Measurements from ENCODE around the gene KCNH1.
"Not testable (repeated sequence)": the region's sequence is repeated elsewhere in the genome, so short reads cannot be mapped to it uniquely, and the experiment has no call there.

The KCNH1 gene

DNA sequence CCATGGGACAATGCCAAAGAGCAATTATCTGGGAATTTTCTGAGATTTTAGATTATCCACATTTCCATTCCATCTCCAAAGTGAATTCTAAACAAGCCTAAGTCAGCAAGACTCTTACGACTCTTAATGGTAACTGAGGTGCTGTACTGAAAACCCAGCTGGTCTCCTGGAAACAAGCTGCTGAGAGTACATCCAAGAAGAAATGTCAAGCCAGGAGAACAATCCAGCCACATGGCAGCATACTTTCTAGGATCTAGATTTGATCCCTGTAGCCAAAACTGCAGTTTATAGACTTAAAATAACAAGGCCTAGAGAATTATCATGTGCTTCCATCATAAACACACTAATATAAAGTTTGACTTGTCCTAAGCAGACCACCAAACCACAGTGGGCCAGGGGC is 45.8 kb downstream of the KCNH1 start:
- no peak for DNase-seq (ENCODE audit: low spot score in 2 of 2)
- Histone ChIP-seq H3K4me1 (no peaks in the 10 kb centered on the region), H3K27me3 (ENCODE audit: low read depth) (peaks cover 7% of the 10 kb centered on the region; the same call in 1 of the 2 replicates), H3K36me3 (replicated peaks) (no peaks in the 10 kb centered on the region), H3K9me3 (no peaks in the 10 kb centered on the region), H3K4me3 (no peak overlapping the region)
- in situ Hi-C loops (cut with MboI; ENCODE audit: low sequenced_read_pairs): no loop called here

DNA sequence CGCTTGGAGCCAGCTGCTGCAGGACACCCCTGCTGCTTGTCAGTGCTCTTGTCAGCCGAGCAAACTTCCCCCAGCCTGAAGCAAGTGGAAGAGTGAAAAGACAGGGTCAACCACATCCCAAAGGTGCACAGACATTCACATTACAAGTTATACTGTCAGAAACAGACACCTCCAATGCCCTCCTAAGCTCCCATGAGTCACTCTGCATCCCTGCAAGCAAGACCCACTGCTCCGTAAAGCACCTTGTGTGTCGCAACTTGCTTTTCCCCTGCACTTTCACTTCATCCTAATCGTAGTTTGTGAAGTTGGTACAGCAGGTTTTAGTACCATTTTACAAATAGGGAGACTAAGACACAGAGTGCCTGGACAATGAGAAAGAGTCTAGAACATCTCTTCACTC is 51.1 kb downstream of the KCNH1 start:
- H3K9me3 ChIP-seq: no peaks in the 10 kb centered on the region; the same call in 1 of the 2 replicates
- in situ Hi-C loops (cut with MboI; ENCODE audit: low sequenced_read_pairs): no loop called here
- no peaks in the 10 kb centered on the region for H3K4me1 ChIP-seq
- no peak for DNase-seq (ENCODE audit: low spot score in 2 of 2)
- no peak overlapping the region for H3K4me3 ChIP-seq
- no peaks in the 10 kb centered on the region for H3K27me3 ChIP-seq (ENCODE audit: low read depth)
- no peaks in the 10 kb centered on the region for H3K36me3 ChIP-seq (replicated peaks)

GRCh38 chr1:211081447-211081846 is 52.5 kb downstream of the KCNH1 start:
- DNase-seq (ENCODE audit: low spot score in 2 of 2); in situ Hi-C loops (cut with MboI; ENCODE audit: low sequenced_read_pairs): not testable (repeated sequence)

DNA sequence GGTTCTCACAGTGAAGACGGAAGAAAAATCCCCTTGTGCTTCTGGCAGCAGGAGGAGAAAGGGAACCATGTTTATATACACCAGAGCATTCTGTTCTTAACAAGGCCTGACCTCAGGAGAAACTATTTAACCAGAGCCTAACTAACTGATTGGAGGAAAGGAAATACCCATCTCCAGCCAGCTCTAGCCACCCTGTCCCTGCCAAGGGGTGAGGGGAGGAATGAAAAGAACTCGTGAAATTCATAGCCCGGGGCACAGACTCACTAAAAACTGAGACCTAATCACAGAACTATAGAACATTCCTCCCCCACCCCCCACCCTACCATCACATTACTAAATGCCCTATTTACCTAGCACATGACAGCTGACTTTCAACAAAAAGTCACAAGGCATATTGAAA is 65.0 kb downstream of the KCNH1 start:
- H3K27me3 ChIP-seq (ENCODE audit: low read depth): no peaks in the 10 kb centered on the region
- H3K4me3 ChIP-seq: no peak overlapping the region
- DNase-seq (ENCODE audit: low spot score in 2 of 2): no peak
- no peaks in the 10 kb centered on the region for H3K36me3 ChIP-seq (replicated peaks)
- in situ Hi-C loops (cut with MboI; ENCODE audit: low sequenced_read_pairs): no loop called here
- H3K9me3 ChIP-seq: no peaks in the 10 kb centered on the region
- no peaks in the 10 kb centered on the region for H3K4me1 ChIP-seq

More at GRCh38 chr1:211081447-211081846, 52.5 kb downstream of the KCNH1 start:
- not testable (repeated sequence) for H3K27me3 ChIP-seq (ENCODE audit: low read depth); H3K36me3 ChIP-seq (replicated peaks); H3K4me1 ChIP-seq; H3K9me3 ChIP-seq; H3K4me3 ChIP-seq

GRCh38 chr1:211066781-211067384 is 67.1 kb downstream of the KCNH1 start:
- no peaks in the 10 kb centered on the region for H3K36me3 ChIP-seq (replicated peaks)
- DNase-seq (ENCODE audit: low spot score in 2 of 2): no peak
- H3K4me1 ChIP-seq: no peaks in the 10 kb centered on the region
- H3K27me3 ChIP-seq (ENCODE audit: low read depth): no peaks in the 10 kb centered on the region
- in situ Hi-C loops (cut with MboI; ENCODE audit: low sequenced_read_pairs): no loop called here
- no peak overlapping the region for H3K4me3 ChIP-seq
- no peaks in the 10 kb centered on the region for H3K9me3 ChIP-seq

DNA sequence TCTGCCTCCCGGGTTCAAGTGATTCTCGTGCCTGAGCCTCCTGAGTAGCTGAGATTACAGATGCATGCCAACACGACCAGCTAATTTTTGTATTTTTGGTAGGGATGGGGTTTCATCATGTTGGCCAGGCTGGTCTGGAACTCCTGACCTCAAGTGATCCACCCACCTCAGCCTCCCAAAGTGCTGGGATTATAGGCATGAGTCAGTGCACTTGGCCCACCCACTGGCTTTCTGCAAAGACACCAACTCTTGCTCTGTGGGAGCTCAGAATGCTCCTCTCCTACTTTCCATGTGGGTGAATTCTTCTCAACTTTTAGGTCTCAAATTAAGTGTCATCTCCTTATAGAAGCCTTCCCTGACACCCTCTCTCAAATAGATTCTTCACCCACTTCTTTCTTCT is 92.1 kb downstream of the KCNH1 start:
- DNase-seq (ENCODE audit: low spot score in 2 of 2); H3K4me3 ChIP-seq; in situ Hi-C loops (cut with MboI; ENCODE audit: low sequenced_read_pairs); H3K36me3 ChIP-seq (replicated peaks); H3K9me3 ChIP-seq; H3K27me3 ChIP-seq (ENCODE audit: low read depth); H3K4me1 ChIP-seq: not testable (repeated sequence)

- in situ Hi-C loops (cut with MboI; ENCODE audit: low sequenced_read_pairs): no loop called here
- DNase-seq (ENCODE audit: low spot score in 2 of 2): no peak
- no peaks in the 10 kb centered on the region for H3K27me3 ChIP-seq (ENCODE audit: low read depth)
Observed at GRCh38 chr1:211037095-211037494, 96.9 kb downstream of the KCNH1 start.

GRCh38 chr1:211036381-211037060 is 97.4 kb downstream of the KCNH1 start:
- Histone ChIP-seq H3K27me3 (ENCODE audit: low read depth) (no peaks in the 10 kb centered on the region), H3K36me3 (replicated peaks) (no peaks in the 10 kb centered on the region), H3K4me1 (no peaks in the 10 kb centered on the region), H3K4me3 (no peak overlapping the region), H3K9me3 (no peaks in the 10 kb centered on the region)
- in situ Hi-C loops (cut with MboI; ENCODE audit: low sequenced_read_pairs): no loop called here
- DNase-seq (ENCODE audit: low spot score in 2 of 2): no peak

More at GRCh38 chr1:211037095-211037494, 96.9 kb downstream of the KCNH1 start:
- Histone ChIP-seq H3K9me3 (no peaks in the 10 kb centered on the region), H3K4me1 (no peaks in the 10 kb centered on the region), H3K4me3 (no peak overlapping the region), H3K36me3 (replicated peaks) (no peaks in the 10 kb centered on the region)

- Histone ChIP-seq H3K36me3 (replicated peaks) (no peaks in the 10 kb centered on the region), H3K9me3 (no peaks in the 10 kb centered on the region), H3K4me3 (no peak overlapping the region), H3K27me3 (ENCODE audit: low read depth) (no peaks in the 10 kb centered on the region), H3K4me1 (no peaks in the 10 kb centered on the region)
- in situ Hi-C loops (cut with MboI; ENCODE audit: low sequenced_read_pairs): no loop called here
- DNase-seq (ENCODE audit: low spot score in 2 of 2): no peak
Observed at GRCh38 chr1:211035821-211036380, 98.0 kb downstream of the KCNH1 start.

- H3K36me3 ChIP-seq (replicated peaks): no peaks in the 10 kb centered on the region
- no peaks in the 10 kb centered on the region for H3K27me3 ChIP-seq (ENCODE audit: low read depth)
- in situ Hi-C loops (cut with MboI; ENCODE audit: low sequenced_read_pairs): no loop called here
- H3K4me3 ChIP-seq: no peak overlapping the region
- H3K9me3 ChIP-seq: no peaks in the 10 kb centered on the region
- H3K4me1 ChIP-seq: no peaks in the 10 kb centered on the region
- DNase-seq (ENCODE audit: low spot score in 2 of 2): no peak
Observed at GRCh38 chr1:211033921-211034525, 99.9 kb downstream of the KCNH1 start.

GRCh38 chr1:211024901-211025300 is 109.0 kb downstream of the KCNH1 start:
- in situ Hi-C loops (cut with MboI; ENCODE audit: low sequenced_read_pairs): no loop called here
- H3K4me3 ChIP-seq: no peak overlapping the region
- H3K27me3 ChIP-seq (ENCODE audit: low read depth): no peaks in the 10 kb centered on the region
- no peaks in the 10 kb centered on the region for H3K36me3 ChIP-seq (replicated peaks)
- H3K4me1 ChIP-seq: no peaks in the 10 kb centered on the region
- DNase-seq (ENCODE audit: low spot score in 2 of 2): no peak
- no peaks in the 10 kb centered on the region for H3K9me3 ChIP-seq

DNA sequence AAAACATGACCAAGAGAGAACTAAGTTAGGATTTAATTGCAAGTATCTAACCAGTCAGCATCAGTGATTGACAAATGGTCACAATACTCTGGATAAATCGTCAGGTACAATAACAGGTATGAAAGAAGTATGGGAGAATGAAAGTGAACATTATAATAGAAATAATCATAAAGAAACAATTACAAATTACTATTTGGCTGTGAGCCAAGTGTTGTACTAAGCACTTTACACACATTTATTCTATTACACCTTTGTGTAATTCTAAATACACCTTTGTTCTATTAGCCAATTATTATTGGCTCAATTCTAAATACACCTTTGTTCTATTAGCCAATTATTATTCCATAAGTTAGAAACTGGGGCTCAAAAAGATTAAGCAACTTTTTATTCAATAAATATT is 114.7 kb downstream of the KCNH1 start:
- H3K27me3 ChIP-seq (ENCODE audit: low read depth): no peaks in the 10 kb centered on the region
- H3K4me1 ChIP-seq: no peaks in the 10 kb centered on the region
- no peaks in the 10 kb centered on the region for H3K36me3 ChIP-seq (replicated peaks)
- DNase-seq (ENCODE audit: low spot score in 2 of 2): no peak
- in situ Hi-C loops (cut with MboI; ENCODE audit: low sequenced_read_pairs): no loop called here
- H3K9me3 ChIP-seq: no peaks in the 10 kb centered on the region
- no peak overlapping the region for H3K4me3 ChIP-seq

GRCh38 chr1:211018690-211019089 is 115.3 kb downstream of the KCNH1 start:
- no peak for DNase-seq (ENCODE audit: low spot score in 2 of 2)
- Histone ChIP-seq H3K9me3 (no peaks in the 10 kb centered on the region), H3K4me3 (no peak overlapping the region), H3K36me3 (replicated peaks) (no peaks in the 10 kb centered on the region), H3K4me1 (no peaks in the 10 kb centered on the region), H3K27me3 (ENCODE audit: low read depth) (no peaks in the 10 kb centered on the region)
- in situ Hi-C loops (cut with MboI; ENCODE audit: low sequenced_read_pairs): no loop called here

GRCh38 chr1:211017075-211017718 is 116.8 kb downstream of the KCNH1 start:
- no peaks in the 10 kb centered on the region for H3K27me3 ChIP-seq (ENCODE audit: low read depth)
- no peaks in the 10 kb centered on the region for H3K36me3 ChIP-seq (replicated peaks)
- no peak for DNase-seq (ENCODE audit: low spot score in 2 of 2)
- no peaks in the 10 kb centered on the region for H3K4me1 ChIP-seq
- no peak overlapping the region for H3K4me3 ChIP-seq
- in situ Hi-C loops (cut with MboI; ENCODE audit: low sequenced_read_pairs): no loop called here
- no peaks in the 10 kb centered on the region for H3K9me3 ChIP-seq
